ENCODE measurements around the gene HOXA10.

HOXA10 gene

GRCh38 chr7:27171637-27172314 lies 2.3 kb downstream of the HOXA10 start:
- TF ChIP-seq EZH2phosphoT487 (IDR thresholded peaks at IDR 0.05; ENCODE audit: low read depth) (no peak), CTCF (IDR thresholded peaks at IDR 0.05; ENCODE audit: low read depth, low read length) (no peak)
- no peaks in the 10 kb centered on the region for H4K20me1 ChIP-seq (ENCODE audit: insufficient read depth, low read length)
- H3K27me3 ChIP-seq (ENCODE audit: low read depth, low read length), result no peaks in the 10 kb centered on the region
- H3K36me3 ChIP-seq (replicated peaks; ENCODE audit: low read depth, low read length), result no peaks in the 10 kb centered on the region
- H3K9me3 ChIP-seq (ENCODE audit: insufficient read depth, low read length), result no peaks in the 10 kb centered on the region
- no peak overlapping the region for H3K9ac ChIP-seq (ENCODE audit: low read length)
- H2AFZ ChIP-seq (ENCODE audit: low read depth, low read length), result no peak overlapping the region
- no peaks in the 10 kb centered on the region for H3K4me1 ChIP-seq (ENCODE audit: low read length)
- H3K4me2 ChIP-seq (ENCODE audit: low read length), result no peak overlapping the region
- H3K27ac ChIP-seq (ENCODE audit: low read length), result no peak overlapping the region
- H3K4me3 ChIP-seq (ENCODE audit: low read length), result no peak overlapping the region
- H3K79me2 ChIP-seq (ENCODE audit: low read length), result no peaks in the 10 kb centered on the region

GRCh38 chr7:27171325-27171636 lies 2.8 kb downstream of the HOXA10 start:
- no peaks in the 10 kb centered on the region for H3K27me3 ChIP-seq (ENCODE audit: low read depth, low read length)
- no peaks in the 10 kb centered on the region for H3K36me3 ChIP-seq (replicated peaks; ENCODE audit: low read depth, low read length)
- H3K4me3 ChIP-seq (ENCODE audit: low read length), result no peak overlapping the region
- no peak overlapping the region for H2AFZ ChIP-seq (ENCODE audit: low read depth, low read length)
- H3K9me3 ChIP-seq (ENCODE audit: insufficient read depth, low read length), result no peaks in the 10 kb centered on the region
- H3K27ac ChIP-seq (ENCODE audit: low read length), result no peak overlapping the region
- no peak overlapping the region for H3K9ac ChIP-seq (ENCODE audit: low read length)
- no peaks in the 10 kb centered on the region for H3K4me1 ChIP-seq (ENCODE audit: low read length)
- no peaks in the 10 kb centered on the region for H3K79me2 ChIP-seq (ENCODE audit: low read length)
- no peak overlapping the region for H3K4me2 ChIP-seq (ENCODE audit: low read length)
- H4K20me1 ChIP-seq (ENCODE audit: insufficient read depth, low read length), result no peaks in the 10 kb centered on the region
- no peak for TF ChIP-seq EZH2phosphoT487 (IDR thresholded peaks at IDR 0.05; ENCODE audit: low read depth)
- no peak for TF ChIP-seq CTCF (IDR thresholded peaks at IDR 0.05; ENCODE audit: low read depth, low read length)

- Histone ChIP-seq H3K9ac (ENCODE audit: low read length) (no peak overlapping the region), H3K4me2 (ENCODE audit: low read length) (no peak overlapping the region), H3K4me3 (ENCODE audit: low read length) (no peak overlapping the region), H3K27me3 (ENCODE audit: low read depth, low read length) (no peaks in the 10 kb centered on the region), H3K4me1 (ENCODE audit: low read length) (no peaks in the 10 kb centered on the region), H4K20me1 (ENCODE audit: insufficient read depth, low read length) (no peaks in the 10 kb centered on the region), H3K79me2 (ENCODE audit: low read length) (no peaks in the 10 kb centered on the region), H2AFZ (ENCODE audit: low read depth, low read length) (no peak overlapping the region), H3K27ac (ENCODE audit: low read length) (no peak overlapping the region), H3K36me3 (replicated peaks; ENCODE audit: low read depth, low read length) (no peaks in the 10 kb centered on the region), H3K9me3 (ENCODE audit: insufficient read depth, low read length) (no peaks in the 10 kb centered on the region)
- TF ChIP-seq EZH2phosphoT487 (IDR thresholded peaks at IDR 0.05; ENCODE audit: low read depth) (no peak), CTCF (IDR thresholded peaks at IDR 0.05; ENCODE audit: low read depth, low read length) (no peak)
Observed at GRCh38 chr7:27170426-27171324, 3.4 kb downstream of the HOXA10 start.

GRCh38 chr7:27169658-27170425 lies 4.3 kb downstream of the HOXA10 start:
- no peak overlapping the region for H3K27ac ChIP-seq (ENCODE audit: low read length)
- no peaks in the 10 kb centered on the region for H3K4me1 ChIP-seq (ENCODE audit: low read length)
- H3K4me2 ChIP-seq (ENCODE audit: low read length), result no peak overlapping the region
- H3K4me3 ChIP-seq (ENCODE audit: low read length), result no peak overlapping the region
- H3K9ac ChIP-seq (ENCODE audit: low read length), result no peak overlapping the region
- H3K36me3 ChIP-seq (replicated peaks; ENCODE audit: low read depth, low read length), result no peaks in the 10 kb centered on the region
- no peak overlapping the region for H2AFZ ChIP-seq (ENCODE audit: low read depth, low read length)
- TF ChIP-seq CTCF (IDR thresholded peaks at IDR 0.05; ENCODE audit: low read depth, low read length), result no peak
- no peak for TF ChIP-seq EZH2phosphoT487 (IDR thresholded peaks at IDR 0.05; ENCODE audit: low read depth)
- H3K79me2 ChIP-seq (ENCODE audit: low read length), result no peaks in the 10 kb centered on the region
- H3K27me3 ChIP-seq (ENCODE audit: low read depth, low read length), result no peaks in the 10 kb centered on the region
- H4K20me1 ChIP-seq (ENCODE audit: insufficient read depth, low read length), result no peaks in the 10 kb centered on the region
- no peaks in the 10 kb centered on the region for H3K9me3 ChIP-seq (ENCODE audit: insufficient read depth, low read length)
